GM12801 (cell line): ENCODE data around the gene ZBTB7A.

Experiments
- CTCF ChIP-seq: IDR thresholded peaks from one replicate; pipeline ENCODE4 v1.5.1; 2011; ENCODE audit warnings: control low read depth; ENCODE audit not compliant: insufficient read length; ENCODE audit errors: extremely low read depth

Gene ZBTB7A

DNA sequence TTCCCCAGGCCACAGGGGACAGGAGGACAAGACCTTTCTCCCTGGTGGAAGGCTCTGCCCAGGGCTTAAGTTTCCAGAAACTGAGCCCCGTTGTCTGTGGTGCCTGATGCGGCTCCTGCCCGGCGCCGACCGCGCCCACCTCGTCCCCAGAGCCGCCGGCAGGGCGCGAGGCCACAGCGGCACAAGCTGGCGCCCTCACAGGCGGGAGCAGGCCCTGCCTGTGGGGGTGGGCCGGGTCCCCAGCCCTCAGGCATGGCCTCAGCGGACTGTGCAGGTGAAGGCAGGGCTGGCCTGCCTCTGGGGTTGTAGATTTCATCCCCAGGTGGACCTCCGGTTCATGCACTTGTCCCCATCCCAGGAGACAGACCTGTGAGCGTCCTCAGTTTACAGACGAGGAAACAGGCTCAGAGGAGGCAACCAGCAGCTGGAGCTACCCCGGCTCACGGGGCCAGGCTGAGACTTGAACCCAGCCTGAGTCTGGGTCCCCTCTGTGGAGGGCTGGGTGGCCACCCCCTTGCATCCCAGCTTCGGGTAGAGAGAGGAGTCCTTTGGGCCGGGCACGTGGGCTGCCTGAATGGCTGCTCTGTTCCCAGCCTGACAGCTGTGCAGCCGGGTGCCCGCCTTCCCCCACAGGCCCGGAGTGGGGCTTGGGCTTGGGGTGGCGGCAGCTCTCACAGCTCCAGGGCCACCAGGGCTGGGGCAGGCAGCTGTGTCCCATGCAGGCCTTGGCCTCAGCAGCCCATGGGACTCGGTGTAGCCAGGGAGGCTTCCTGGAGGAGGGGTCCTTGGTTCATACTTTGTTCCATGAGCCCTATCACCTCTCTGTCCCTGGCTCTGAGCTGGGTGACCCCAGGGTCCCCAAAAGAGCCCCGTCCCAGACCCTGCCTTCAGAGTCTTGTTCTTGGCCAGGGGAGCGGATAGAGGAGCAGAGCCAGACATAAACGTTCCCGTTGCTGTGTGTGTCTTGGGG is 32.4 kb downstream of the ZBTB7A start:
- TF ChIP-seq CTCF, result no peak

DNA sequence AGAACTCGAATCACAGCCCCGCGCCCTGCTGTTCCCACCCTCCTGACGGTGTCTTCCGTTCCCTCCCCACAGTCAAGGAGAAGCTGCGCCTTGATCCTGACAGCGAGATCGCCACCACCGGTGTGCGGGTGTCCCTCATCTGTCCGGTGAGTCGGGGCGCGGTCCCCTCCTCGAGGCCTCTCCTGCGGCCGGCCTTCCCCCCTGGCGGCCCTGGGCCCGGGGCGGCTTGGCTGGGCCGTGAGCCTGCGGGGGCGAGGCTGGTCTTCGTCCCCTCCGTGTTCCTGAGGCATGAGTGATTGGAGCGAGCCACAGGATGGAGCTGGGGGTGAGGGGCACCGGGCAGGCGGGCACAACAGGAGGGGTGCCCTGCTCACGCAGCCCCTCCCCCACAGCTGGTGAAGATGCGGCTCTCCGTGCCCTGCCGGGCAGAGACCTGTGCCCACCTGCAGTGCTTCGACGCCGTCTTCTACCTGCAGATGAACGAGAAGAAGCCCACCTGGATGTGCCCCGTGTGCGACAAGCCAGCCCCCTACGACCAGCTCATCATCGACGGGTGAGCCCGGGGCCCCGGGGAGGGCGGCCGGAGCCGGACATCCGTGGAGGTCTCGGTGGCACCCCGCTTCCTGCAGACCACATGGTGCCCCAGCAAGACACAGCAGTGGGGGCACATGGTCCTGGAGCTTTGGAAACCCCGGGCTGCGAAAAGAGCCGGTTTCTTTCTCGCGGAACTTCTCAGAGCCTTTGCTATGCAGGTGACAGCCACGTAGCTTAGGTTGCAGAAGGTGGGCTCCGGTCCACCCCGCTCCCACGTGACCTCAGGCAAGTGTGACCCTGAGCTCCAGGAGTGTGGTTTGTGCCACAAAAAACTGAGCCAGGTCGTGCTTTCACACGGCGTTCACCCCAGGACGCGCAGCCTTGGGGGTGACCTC is 33.4 kb downstream of the ZBTB7A start:
- no peak for TF ChIP-seq CTCF

DNA sequence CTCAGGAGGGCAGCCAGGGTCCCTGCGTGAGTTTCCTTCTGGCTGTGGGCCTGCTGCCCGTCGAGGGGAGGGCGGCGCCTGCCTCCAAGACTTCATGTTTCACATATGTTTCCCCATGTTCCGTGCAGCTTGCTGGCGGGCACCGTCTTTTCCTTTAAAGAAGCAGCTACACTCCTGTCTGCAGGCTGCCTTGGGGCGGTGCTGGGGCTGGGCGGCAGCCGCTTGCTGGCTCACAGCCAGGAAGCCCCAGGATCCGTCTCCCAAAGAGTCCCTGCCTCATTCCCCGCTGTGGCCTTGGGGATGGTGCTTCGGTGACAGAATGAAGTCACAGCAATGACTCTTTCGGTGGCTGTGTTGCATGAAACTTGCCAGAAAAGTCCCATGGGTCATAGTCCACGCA is 34.3 kb downstream of the ZBTB7A start:
- TF ChIP-seq CTCF, result no peak

GRCh38 chr19:4031420-4031819 is 35.3 kb downstream of the ZBTB7A start:
- TF ChIP-seq CTCF, result no peak

DNA sequence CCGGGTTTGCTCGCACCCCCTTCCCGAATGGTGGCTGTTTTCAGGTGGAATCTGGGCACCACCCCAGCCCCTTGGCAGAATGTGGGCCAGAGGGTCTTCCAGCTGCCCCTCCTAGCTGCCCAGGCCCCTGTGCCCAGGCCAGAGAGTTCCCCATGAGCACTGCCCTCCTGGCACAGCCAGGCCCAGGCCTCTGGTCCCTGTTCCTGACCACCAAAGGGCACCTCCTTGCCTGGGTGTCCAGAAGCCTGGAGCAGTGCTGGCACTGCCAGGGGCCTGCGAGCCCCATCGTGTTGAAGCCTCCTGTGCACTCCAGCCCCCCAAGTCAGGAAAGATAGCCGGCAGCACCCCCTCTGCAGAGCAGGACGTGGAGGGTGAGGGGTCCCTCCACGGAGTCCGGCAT is 35.7 kb downstream of the ZBTB7A start:
- no peak for TF ChIP-seq CTCF

DNA sequence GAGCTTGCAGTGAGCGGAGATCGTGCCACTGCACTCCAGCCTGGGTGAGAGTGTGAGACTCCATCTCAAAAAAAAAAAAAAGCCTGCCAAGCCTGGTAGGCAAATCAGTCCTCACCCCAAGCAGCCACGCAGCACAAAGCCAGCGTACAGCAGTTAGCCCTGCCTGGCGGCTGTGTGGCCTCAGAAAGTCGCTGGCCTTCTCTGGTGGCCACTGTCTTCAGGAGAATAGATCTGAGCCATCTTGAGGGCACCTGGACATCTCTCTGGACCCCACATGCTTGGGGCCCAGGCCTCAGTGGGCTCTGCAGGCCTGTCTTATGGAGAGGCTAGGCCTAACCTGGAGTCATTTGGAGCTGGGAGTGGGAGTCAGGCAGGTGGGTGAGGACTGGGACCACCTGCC is 36.1 kb downstream of the ZBTB7A start:
- no peak for TF ChIP-seq CTCF

- no peak for TF ChIP-seq CTCF
Measured at GRCh38 chr19:4029247-4029614, 37.5 kb downstream of the ZBTB7A start.
